Activated CD8-positive, alpha-beta memory T cell treated with anti-CD3 and anti-CD28 coated beads, Interleukin-2, amount 10 ng/mL, durations not matched to agents 7 days and 5 days (primary cell): ENCODE measurements around the gene VSTM2B. TPM values are rescaled to one million over a fixed set of nuclear protein-coding genes. Genes with fewer than 3 reads are reported as not detected.

ENCODE experiments used
- ATAC-seq: fragments of 150-1000 bp; cut with Tn5 transposase; one replicate; pipeline ENCODE4 v1.10.0; 2021; ENCODE audit warnings: moderate library complexity
- CTCF ChIA-PET: fragments of 350-600 bp; sonication (Branson Sonifier 250); formaldehyde crosslinking; loops from one replicate; lab custom pipeline; 2021; ENCODE audit warnings: antibody characterized with exemption; lab: Charles Lee
- DNase-seq: peaks from one replicate; pipeline ENCODE4 v3.0.0-alpha.2; 2020
- H3K27ac Mint-ChIP-seq: one replicate; pipeline ENCODE4 v1.8.0; 2021; ENCODE audit warnings: mild to moderate bottlenecking, mixed read lengths
- H3K27me3 Mint-ChIP-seq: one replicate; pipeline ENCODE4 v1.8.0; 2021; ENCODE audit warnings: mixed read lengths
- H3K36me3 Mint-ChIP-seq: one replicate; pipeline ENCODE4 v1.8.0; 2021; ENCODE audit warnings: mild to moderate bottlenecking, mixed read lengths
- H3K4me1 Mint-ChIP-seq: one replicate; pipeline ENCODE4 v1.8.0; 2021; ENCODE audit warnings: mixed read lengths
- H3K4me3 Mint-ChIP-seq: one replicate; pipeline ENCODE4 v1.8.0; 2021; ENCODE audit warnings: mild to moderate bottlenecking, moderate library complexity, mixed read lengths
- H3K9me3 Mint-ChIP-seq: one replicate; pipeline ENCODE4 v1.8.0; 2022; ENCODE audit warnings: low read depth, mixed read lengths
- total RNA-seq, 2 experiments: library from RNA; stranded (reverse); gene quantifications; one replicate each; pipeline ENCODE4 v1.2.3, GENCODE V29; 2021

The VSTM2B gene
- total RNA-seq, 2 experiments from 2014 or later: not detected

DNA sequence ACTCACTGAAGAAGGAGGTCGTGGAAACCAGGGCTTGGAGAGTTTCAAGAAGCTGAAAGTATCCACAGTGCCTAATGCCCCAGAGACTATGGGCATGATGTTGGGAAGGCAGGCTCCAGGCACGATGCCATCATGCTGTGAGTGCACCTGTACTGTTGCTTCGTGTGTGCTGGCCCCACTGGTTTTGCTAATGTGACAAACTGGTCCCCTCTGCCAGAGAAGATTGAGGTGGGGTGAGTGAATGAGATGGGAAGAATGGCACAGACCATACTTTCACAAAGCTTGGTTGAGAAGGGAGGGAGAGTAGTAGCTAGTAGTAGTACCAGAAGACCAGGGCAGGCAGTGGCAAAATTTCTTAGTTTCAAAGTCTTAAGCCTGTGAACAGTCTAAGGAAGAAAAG, 61.3 kb downstream of the VSTM2B start:
- Mint-ChIP-seq H3K4me3 (peak overlapping the region; percentile 12), H3K36me3 (no peaks in the 10 kb centered on the region), H3K4me1 (peaks cover 47% of the 10 kb centered on the region), H3K9me3 (peaks cover 3% of the 10 kb centered on the region), H3K27me3 (peaks cover 30% of the 10 kb centered on the region), H3K27ac (peak overlapping the region; percentile 85)
- ATAC-seq (no peak), DNase-seq (no peak)
- CTCF ChIA-PET: interaction anchor here (0.6 to 2.4 kb wide), 10 partner anchors 13 to 323 kb away, joined by 3 to 12 read pairs (median 4); partner anchors contain the start of genes PLEKHF1 and POP4

DNA sequence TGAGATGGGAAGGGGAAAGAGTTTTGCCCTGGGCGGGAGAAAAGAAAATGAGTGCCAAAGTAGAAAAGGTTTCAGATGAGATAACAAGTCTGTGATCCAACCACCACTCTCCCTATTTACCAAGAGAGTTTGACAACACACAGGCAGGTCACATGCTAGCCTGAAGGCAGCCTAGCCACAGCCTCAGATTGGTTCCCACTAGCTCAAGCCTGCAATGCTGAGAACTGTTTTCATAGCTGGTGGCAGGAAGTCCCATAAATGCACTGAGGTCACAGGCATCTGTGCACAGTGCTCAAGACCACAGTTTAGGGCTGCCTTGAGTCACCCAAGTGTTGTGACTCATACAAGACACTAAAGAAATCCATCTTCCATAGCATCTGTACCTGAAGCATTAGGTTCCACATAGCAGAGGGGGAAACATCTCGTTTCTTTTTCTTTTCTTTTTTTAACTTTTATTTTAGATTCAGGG, 61.8 kb downstream of the VSTM2B start:
- peaks cover 35% of the 10 kb centered on the region for H3K27me3 Mint-ChIP-seq
- H3K36me3 Mint-ChIP-seq: no peaks in the 10 kb centered on the region
- peaks cover 3% of the 10 kb centered on the region for H3K9me3 Mint-ChIP-seq
- peak overlapping the region; percentile 12 for H3K4me3 Mint-ChIP-seq
- H3K4me1 Mint-ChIP-seq: peaks cover 46% of the 10 kb centered on the region
- H3K27ac Mint-ChIP-seq: peak overlapping the region; percentile 85
- CTCF ChIA-PET: interaction anchor here (1.0 to 2.4 kb wide), 9 partner anchors 13 to 324 kb away, joined by 3 to 12 read pairs (median 4); partner anchors contain the start of genes PLEKHF1 and POP4
- peak; percentile 96 for DNase-seq
- peak; percentile 99 for ATAC-seq

DNA sequence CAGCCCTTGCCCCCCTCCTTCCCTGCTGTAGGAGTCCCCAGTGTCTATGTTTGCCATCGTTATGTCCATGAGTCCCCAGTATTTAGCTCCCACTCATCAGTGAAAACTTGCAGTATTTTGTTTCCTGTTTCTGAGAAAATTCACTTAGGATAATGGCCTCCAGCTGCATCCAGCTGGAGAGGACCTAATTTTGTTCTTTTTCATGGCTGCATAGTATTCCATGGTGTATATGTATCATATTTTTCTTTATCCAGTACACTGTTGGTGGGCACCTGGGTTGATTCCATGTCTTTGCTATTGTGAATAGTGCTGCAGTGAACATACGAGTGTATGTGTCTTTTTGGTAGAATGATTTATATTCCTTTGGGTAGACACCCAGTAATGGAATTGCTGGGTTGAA, 62.3 kb downstream of the VSTM2B start:
- CTCF ChIA-PET: interaction anchor here (1.0 to 2.4 kb wide), 5 partner anchors 12 to 78 kb away, joined by 3 to 12 read pairs (median 4); partner anchors contain the start of genes PLEKHF1 and POP4
- Mint-ChIP-seq H3K4me3 (peak overlapping the region; percentile 6), H3K27ac (peak overlapping the region; percentile 85), H3K36me3 (no peaks in the 10 kb centered on the region), H3K27me3 (peaks cover 40% of the 10 kb centered on the region), H3K9me3 (peaks cover 3% of the 10 kb centered on the region), H3K4me1 (peaks cover 42% of the 10 kb centered on the region)
- no peak for DNase-seq
- no peak for ATAC-seq

DNA sequence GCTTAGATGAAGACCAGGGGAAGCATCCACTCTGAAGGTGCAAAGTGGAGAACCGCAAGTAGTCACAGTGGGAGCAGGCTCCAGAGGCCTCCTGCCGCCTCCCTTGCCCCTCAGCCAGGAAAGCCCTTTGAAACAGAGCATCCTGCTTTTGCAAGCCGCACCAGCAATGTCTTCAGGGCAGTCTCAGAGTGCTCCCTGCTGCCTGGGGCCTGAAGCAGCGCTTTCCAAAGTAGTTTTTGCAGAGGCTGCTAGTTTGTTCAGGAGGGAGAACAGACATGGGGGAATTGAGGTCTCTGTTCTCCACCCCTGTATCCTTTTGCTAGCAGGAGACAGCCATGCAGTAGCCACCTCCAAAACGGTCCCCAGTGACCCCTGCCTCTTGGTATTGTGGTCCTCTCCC, 64.5 kb downstream of the VSTM2B start:
- H3K4me1 Mint-ChIP-seq: peaks cover 31% of the 10 kb centered on the region
- H3K27me3 Mint-ChIP-seq: peaks cover 43% of the 10 kb centered on the region
- H3K36me3 Mint-ChIP-seq: no peaks in the 10 kb centered on the region
- DNase-seq (no peak), ATAC-seq (no peak)
- H3K27ac Mint-ChIP-seq: no peak overlapping the region
- peaks cover 3% of the 10 kb centered on the region for H3K9me3 Mint-ChIP-seq
- CTCF ChIA-PET: interaction anchor here (0.7 to 1.1 kb wide), 3 partner anchors 8 to 27 kb away, joined by 3 to 6 read pairs (median 3); no protein-coding TSS in a partner anchor
- no peak overlapping the region for H3K4me3 Mint-ChIP-seq

DNA sequence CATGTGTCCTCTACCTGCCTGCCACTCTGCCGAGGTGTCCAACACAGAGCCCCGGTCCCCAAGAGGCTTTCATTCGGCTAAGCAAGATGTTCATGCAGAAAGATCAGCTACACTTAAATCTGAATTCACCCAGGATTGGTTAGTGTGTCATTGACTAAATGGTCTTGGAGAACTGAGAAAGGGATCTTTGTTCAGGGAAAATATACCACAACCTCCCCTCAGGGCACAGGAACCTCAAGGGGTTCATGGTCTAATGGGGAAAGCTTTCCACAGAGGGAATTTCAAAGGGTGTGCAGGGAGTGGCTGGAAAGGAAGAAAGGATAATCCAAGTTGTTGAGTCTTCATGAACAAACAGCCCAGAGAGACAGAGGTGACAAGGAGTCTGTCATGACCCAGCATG, 65.9 kb downstream of the VSTM2B start:
- Mint-ChIP-seq H3K27ac (no peak overlapping the region), H3K9me3 (peaks cover 3% of the 10 kb centered on the region), H3K36me3 (no peaks in the 10 kb centered on the region), H3K4me1 (peaks cover 21% of the 10 kb centered on the region), H3K27me3 (peaks cover 39% of the 10 kb centered on the region), H3K4me3 (no peak overlapping the region)
- ATAC-seq: no peak
- CTCF ChIA-PET: interaction anchor here (1.0 to 1.4 kb wide), 2 partner anchors 14 to 15 kb away, joined by 3 read pairs; partner anchors contain the start of gene POP4
- no peak for DNase-seq

DNA sequence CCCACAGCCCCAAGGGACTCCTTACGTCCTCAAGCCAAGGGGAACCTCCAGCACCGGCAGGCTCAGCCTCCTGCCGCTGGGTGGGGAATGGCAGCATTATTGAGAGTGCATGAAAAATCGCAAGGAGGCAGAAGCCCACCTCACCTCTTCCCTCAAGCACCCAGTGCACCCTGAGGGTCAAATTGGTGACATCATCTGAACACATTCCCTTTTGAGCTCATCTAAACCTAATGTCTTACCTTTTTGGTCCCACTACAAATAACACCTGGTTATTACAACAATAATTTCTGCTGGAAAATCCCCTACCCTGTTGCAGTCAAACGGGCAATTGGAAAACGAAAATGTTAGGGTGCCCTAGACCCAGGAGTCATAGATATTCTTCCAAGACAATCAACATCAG, 68.1 kb downstream of the VSTM2B start:
- Mint-ChIP-seq H3K27me3 (peaks cover 50% of the 10 kb centered on the region), H3K9me3 (peaks cover 3% of the 10 kb centered on the region), H3K36me3 (no peaks in the 10 kb centered on the region), H3K4me3 (no peak overlapping the region), H3K27ac (no peak overlapping the region), H3K4me1 (no peaks in the 10 kb centered on the region)
- ATAC-seq (no peak), DNase-seq (no peak)
- CTCF ChIA-PET: interaction anchor here (1.4 kb wide), 1 partner anchor 17 kb away, joined by 3 read pairs; no protein-coding TSS in a partner anchor

DNA sequence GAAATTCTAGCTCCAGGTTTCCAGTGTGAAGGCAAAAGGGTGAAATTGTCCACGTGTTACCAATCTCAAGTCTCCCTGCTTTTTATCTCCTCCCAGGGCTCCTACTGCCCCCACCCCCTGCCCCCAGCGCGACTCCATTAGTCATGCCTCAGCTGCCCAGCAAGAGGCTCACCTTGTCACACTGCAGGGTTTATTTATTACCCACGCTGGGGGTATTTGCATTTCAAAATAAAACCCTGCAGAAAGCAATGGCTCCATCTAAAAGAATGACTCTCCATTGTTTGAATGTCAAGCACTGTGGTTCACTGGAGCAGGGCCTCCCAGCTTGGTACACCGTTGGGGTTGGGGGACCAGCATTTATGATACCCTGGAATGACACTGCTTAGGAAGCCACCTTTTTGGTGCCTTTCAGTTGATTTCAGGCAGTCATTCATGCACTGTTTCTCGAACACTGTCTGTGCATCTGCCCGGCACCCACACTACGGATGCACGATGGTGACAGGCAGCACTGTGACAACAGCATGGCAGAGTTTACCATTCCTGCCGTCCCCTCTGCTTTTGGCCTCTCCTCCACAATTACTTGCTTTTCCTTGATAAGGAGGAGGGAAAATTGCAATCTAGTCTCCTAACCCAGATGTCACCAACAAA, 70.4 kb downstream of the VSTM2B start:
- Mint-ChIP-seq H3K36me3 (no peaks in the 10 kb centered on the region), H3K27ac (no peak overlapping the region), H3K9me3 (no peaks in the 10 kb centered on the region), H3K4me1 (no peaks in the 10 kb centered on the region), H3K4me3 (no peak overlapping the region), H3K27me3 (peaks cover 41% of the 10 kb centered on the region)
- CTCF ChIA-PET: interaction anchor here (0.6 to 1.6 kb wide), 4 partner anchors 10 to 128 kb away, joined by 3 to 4 read pairs (median 3); partner anchors contain the start of gene POP4
- DNase-seq: no peak
- ATAC-seq: no peak

DNA sequence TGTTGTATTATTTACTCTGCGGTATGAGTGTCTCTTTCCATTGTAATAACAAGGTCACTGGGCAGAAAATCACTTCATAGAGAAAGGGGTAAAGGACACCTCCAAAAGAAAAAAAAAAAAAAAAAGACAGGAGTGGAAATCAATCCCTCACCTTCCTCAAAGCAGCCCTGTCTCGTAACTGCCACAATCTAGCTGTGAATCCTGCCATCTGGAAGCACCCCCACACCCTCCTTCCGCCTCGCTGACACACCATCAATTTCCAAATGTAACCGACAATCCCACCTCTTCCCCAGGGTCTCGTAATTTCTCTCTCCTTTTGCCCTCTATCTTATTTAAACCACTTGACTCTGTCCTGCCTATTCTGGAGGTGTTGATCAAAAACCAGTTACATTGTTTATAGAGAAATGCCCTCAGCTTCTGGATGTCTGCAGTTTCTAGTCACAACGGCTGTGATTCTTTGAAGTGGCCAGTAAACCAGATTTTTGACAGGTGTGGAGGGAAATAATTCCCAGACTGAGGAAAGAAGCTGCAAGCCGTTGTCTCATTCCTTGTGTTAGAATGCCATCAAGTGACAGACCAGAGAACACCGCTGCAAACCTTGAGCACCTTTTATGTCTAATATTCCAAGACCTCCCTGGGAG, 71.2 kb downstream of the VSTM2B start:
- no peak overlapping the region for H3K4me3 Mint-ChIP-seq
- CTCF ChIA-PET: interaction anchor here (0.6 to 1.6 kb wide), 6 partner anchors 9 to 333 kb away, joined by 3 to 4 read pairs (median 3); partner anchors contain the start of gene POP4
- DNase-seq: no peak
- H3K9me3 Mint-ChIP-seq: no peaks in the 10 kb centered on the region
- H3K36me3 Mint-ChIP-seq: no peaks in the 10 kb centered on the region
- no peak overlapping the region for H3K27ac Mint-ChIP-seq
- no peaks in the 10 kb centered on the region for H3K4me1 Mint-ChIP-seq
- H3K27me3 Mint-ChIP-seq: peaks cover 33% of the 10 kb centered on the region
- no peak for ATAC-seq

DNA sequence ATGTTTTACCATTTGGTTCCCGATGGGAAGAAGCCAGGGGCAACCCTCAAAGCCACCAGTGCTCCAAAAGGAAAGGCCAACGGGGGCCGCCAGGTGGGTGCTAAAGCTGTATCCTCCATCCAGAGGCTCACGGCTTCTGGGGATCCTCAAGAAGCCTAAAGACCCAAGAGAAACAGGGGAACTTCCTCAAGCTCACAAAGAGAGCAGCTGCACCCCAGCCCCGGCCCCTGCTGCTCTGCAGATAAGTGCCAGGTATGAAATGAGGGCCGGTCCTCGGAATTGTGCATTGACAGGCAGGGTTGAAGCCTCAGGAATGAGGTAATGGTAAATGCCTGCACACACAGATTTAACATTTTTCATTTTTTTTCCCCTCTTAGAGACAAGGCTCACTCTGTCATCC, 72.2 kb downstream of the VSTM2B start:
- CTCF ChIA-PET: interaction anchor here (0.9 to 1.4 kb wide), 3 partner anchors 8 to 334 kb away, joined by 3 to 6 read pairs (median 4); no protein-coding TSS in a partner anchor
- peaks cover 24% of the 10 kb centered on the region for H3K27me3 Mint-ChIP-seq
- H3K4me3 Mint-ChIP-seq: no peak overlapping the region
- H3K4me1 Mint-ChIP-seq: no peaks in the 10 kb centered on the region
- no peaks in the 10 kb centered on the region for H3K9me3 Mint-ChIP-seq
- DNase-seq: no peak
- no peak overlapping the region for H3K27ac Mint-ChIP-seq
- no peaks in the 10 kb centered on the region for H3K36me3 Mint-ChIP-seq
- ATAC-seq: no peak

DNA sequence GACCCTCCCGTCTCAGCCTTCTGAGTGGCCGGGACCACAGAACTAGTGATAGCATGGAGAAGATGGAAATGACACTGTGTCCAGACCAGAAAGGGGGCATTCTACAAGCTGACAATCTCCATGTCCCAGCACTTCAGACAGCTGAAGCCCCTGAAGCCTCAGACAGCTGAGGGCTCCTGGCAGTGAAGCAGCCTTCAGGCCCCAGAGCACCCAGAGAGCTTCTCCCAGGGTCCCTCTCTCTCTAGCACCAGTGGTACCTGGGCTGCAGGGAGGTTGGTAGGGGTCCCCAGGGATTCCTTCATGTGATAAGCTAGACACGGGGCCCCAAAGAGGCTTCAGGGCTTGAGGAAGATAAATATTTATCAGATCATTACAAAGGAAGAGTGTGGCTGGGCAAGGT, 72.7 kb downstream of the VSTM2B start:
- H3K9me3 Mint-ChIP-seq: no peaks in the 10 kb centered on the region
- no peaks in the 10 kb centered on the region for H3K4me1 Mint-ChIP-seq
- no peak overlapping the region for H3K4me3 Mint-ChIP-seq
- CTCF ChIA-PET: interaction anchor here (0.9 to 1.4 kb wide), 4 partner anchors 8 to 335 kb away, joined by 3 to 6 read pairs (median 4); partner anchors contain the start of gene PLEKHF1
- H3K27ac Mint-ChIP-seq: no peak overlapping the region
- DNase-seq: no peak
- H3K36me3 Mint-ChIP-seq: no peaks in the 10 kb centered on the region
- no peak for ATAC-seq
- peaks cover 24% of the 10 kb centered on the region for H3K27me3 Mint-ChIP-seq

DNA sequence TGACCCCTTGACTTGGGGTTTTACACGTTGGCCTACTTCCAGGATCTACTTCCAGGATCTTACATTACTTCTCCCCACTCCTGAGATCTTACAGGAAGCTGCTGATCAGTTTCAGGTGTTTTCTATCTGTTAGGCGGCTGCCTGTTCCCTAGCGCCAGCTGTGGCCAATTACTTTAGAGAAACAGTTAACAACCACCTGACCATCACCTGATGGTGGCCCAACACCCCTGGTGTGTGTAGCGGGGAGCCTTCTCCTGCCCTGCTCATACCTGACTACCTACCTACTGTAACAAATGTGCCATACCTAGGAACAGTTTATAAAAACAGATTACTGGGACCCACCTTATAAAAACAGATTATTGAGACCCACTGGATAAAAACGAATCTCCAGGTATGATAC, 77.5 kb downstream of the VSTM2B start:
- CTCF ChIA-PET: interaction anchor here (1.5 kb wide), 1 partner anchor 87 kb away, joined by 5 read pairs; no protein-coding TSS in a partner anchor
- Mint-ChIP-seq H3K27ac (no peak overlapping the region), H3K36me3 (no peaks in the 10 kb centered on the region), H3K9me3 (no peaks in the 10 kb centered on the region), H3K4me1 (peaks cover 15% of the 10 kb centered on the region), H3K27me3 (peaks cover 3% of the 10 kb centered on the region), H3K4me3 (no peak overlapping the region)
- no peak for ATAC-seq
- DNase-seq: no peak

DNA sequence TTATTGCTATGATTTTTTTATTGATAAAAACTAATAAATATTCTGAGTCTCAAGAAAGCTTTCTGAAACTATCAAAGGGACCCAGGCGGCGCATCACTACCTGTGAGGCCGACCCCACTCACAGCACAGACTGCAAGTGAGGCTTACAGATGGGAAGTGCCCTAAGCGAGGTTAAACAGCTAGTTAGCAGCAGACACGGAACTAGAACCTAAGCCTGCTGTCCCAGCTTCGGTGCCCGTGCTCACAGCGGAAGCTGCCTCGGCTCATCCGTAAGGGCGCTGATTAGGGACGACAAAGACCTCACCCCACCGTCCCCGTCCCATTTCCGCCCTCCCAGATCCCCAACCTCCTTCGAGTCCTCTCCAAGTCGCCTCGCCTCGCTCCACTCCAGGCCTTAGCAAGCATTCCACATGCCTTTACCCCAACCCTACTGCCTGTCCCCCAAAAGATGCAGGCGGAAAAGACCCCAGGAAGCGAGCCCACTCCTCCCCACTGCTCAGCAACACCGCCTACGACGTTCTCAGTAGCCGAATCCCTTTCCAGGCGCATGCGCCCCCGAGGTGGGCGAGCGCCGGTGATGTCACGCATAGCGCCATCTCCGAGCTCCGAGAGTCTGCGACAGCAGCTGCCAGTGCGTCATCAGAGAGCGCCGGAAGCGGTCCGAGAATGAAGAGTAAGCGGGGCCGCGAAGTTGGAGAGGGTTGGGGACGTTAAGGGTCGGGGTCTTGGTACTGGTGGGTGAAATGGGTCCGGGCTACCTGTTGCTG, 80.0 kb downstream of the VSTM2B start, which contains the start of gene POP4:
Gene POP4 (plus strand): TSS at position 631 of the 767 bp plus-strand sequence. CDS start 36 bp downstream, at position 667.
- H3K27me3 Mint-ChIP-seq: no peaks in the 10 kb centered on the region
- no peaks in the 10 kb centered on the region for H3K9me3 Mint-ChIP-seq
- peak within 1 kb of the TSS; percentile 94 for H3K4me3 Mint-ChIP-seq
- peak within 1 kb of the TSS; percentile 99 for H3K27ac Mint-ChIP-seq
- DNase-seq: peak; percentile 99
- H3K4me1 Mint-ChIP-seq: peaks cover 32% of the 10 kb centered on the region
- CTCF ChIA-PET: interaction anchor here (0.7 to 8.6 kb wide), 20 partner anchors 9 to 138 kb away, joined by 3 to 171 read pairs (median 4); partner anchors contain the start of genes C19orf12 and PLEKHF1
- H3K36me3 Mint-ChIP-seq: peaks cover 7% of the 10 kb centered on the region
- peak; percentile 92 for ATAC-seq
